ELF-1 (cell line): ENCODE measurements around the gene CLTCL1.
A peak's percentile ranks its signal among the peaks of the same experiment; 100 is the strongest.
"Not testable (repeated sequence)": the region's sequence is repeated elsewhere in the genome, so short reads cannot be mapped to it uniquely, and the experiment has no call there.

Experiments
- DNase-seq: peaks from one replicate; pipeline ENCODE4 v3.0.0-alpha.2; 2016; ENCODE audit warnings: low read depth, low spot score

The CLTCL1 gene

DNA sequence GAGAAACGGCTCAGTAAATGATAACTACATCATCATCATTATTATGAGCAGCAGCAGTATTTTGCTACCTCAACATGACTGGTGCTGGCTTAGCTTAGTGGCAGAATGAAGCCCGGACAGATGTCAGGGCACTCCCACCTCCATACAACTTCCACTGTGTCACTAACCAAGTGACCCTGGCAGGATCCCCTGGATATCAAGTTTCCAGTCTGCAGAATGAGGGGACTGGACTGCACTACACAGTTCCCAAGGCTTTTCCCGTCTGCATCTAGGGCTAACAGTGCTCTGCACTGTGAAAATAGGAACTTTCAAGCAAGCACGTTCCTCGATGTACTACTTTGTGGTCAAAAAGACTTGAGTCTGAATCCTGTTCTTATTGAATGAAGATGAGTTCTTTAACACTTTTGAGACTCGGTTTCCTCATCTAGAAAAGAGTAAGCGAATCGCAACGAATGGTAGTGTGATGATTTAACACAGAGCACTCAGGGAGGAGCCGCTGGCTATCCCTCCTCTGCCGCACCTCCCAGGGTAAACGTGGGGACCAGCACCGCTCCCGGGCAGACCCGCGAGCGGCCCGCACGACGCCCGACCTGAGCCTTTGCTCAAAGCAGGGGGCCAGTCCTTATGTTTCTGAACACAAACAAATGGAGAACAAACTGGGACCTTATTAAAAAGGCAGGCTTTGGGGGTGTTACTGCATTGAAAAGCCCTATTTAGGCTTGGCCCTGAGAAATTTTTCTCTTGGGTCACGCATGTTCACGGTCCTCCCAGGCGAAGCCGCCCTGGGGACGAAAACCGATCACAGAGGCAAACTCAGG is 910 bp downstream of the CLTCL1 start:
- peak; percentile 30 for DNase-seq

- DNase-seq, result no peak
Observed at GRCh38 chr22:19289475-19290161, 1.9 kb downstream of the CLTCL1 start.

DNA sequence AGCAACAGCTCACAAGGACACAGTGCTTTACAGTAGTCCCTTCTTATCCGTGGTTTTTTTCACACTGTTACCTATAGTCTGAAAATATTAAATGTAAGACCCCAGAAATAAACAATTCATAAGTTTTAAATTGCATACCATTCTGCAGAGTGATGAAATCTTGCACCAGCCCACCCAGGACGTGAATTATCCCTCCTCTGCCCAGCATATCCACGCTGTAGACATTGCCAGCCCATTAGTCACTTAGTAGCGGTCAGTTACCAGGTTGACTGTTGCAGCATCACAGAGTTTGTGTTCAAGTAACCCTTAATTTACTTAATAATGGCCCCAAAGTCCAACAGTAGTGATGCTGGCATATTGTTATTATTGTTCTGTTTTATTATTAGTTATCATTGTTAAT is 3.6 kb downstream of the CLTCL1 start:
- DNase-seq, result no peak

DNA sequence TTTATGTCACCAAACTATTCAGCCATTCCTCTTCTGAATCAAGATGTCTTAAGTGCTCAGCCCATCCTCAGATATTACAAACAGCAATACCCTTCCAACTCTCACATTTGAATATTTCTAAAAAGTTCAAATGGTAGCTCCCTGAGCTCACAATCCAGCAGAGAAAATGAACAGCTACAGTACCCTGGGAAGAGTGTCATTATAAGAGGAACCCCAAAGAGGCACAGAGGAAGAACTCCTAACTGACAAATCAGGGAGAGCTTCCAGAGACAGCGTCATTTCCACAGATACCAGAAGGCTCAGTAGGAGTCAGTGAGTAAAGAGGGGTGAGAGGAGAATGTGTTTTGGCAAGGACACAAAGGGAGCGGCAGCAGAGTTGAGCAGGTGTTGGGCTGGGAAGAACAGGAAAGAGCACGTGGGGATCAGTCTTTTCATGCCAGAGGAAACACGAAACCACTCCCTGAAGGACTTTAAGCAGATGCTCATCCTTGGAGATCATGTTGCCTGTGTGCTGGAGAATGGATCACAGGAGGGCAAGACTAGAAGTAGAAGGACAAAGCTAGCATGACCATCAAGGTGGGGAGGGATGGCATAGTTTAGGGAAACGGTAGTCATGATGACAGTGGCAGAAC is 4.3 kb downstream of the CLTCL1 start:
- no peak for DNase-seq

DNA sequence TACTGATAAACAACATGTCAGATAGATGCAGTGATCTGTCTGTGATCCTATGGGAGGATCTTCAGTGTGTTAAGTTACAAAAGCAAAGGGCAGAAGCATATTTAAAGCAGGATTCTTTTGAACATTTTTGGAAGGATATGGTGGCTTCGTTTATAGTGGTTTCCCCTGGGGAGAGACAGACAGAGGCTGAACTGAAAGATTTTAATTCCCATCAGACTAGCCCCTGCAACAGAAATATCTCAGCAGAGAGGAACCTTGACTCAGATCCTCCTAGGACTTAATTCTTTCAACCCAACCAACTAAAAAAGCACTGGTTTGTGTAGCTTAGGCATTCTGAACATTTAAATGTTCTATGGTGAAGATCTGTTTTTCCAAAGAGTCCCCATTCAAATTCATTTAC is 5.7 kb downstream of the CLTCL1 start:
- DNase-seq, result no peak

DNA sequence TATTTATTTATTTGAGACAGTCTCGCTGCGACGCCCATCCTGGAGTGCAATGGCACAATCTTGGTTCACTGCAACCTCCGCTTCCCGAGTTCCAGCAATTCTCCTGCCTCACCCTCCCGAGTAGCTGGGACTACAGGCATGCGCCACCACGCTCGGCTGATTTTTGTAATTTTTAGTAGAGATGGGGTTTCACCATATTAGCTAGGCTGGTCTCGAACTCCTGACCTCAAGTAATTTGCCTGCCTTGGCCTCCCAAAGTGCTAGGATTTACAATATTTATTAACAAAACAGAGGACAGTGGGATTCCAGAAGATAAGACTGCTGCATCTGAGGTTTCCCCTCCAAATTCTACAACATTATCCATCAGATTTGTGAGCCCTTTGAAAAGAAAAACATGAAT is 12.4 kb downstream of the CLTCL1 start:
- not testable (repeated sequence) for DNase-seq

- no peak for DNase-seq
Observed at GRCh38 chr22:19277785-19278184, 13.7 kb downstream of the CLTCL1 start.

DNA sequence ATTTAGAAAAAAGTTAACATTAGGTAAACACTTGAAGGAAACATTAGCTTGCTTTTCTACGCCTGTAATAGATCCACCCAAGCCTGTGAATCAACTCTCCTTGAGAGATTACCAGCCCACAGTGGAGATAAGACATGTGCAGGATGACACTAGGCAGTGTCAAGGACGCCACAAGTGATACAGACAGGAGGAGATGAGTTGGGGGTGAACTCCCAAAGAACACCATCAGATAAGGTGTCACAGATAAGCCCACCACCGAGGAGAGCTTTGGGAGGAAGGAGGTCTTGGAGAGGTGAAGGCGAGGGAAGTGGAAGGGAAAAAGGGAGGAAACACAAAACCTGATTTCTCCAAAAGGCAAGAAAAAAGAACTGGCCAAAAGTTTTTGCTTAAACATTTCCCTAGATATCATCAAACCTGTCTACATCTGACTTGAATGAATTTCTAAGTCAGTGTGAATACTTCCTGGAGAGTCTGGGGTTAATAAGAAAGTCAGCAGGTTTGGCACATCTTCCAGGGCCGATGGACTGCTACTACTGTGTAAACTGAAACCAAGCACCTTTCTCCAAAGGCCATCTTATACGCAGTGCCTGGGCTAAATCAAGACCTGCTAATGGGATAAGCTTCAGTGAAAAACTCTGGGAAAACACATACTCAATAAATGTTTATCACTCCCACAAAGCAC is 15.5 kb downstream of the CLTCL1 start:
- DNase-seq, result no peak

DNA sequence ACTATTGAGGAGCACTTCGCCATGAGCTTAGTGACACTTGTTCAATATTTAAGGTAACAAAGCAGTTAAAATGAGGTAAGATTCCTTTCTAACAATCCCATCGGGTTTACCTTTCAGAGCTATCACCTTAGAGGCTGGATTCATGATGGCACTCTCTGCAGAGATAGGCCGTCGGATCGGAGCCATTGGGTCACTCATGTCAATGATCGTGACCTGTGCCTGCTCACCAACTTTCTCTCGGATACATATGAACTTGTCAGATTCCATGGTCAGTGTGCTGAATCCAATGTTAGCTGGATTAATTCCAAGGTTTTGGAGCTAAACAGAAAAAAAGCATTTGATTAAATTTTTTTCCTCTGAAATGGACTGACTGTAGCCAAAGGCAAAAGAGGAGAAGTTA is 16.0 kb downstream of the CLTCL1 start:
- no peak for DNase-seq

DNA sequence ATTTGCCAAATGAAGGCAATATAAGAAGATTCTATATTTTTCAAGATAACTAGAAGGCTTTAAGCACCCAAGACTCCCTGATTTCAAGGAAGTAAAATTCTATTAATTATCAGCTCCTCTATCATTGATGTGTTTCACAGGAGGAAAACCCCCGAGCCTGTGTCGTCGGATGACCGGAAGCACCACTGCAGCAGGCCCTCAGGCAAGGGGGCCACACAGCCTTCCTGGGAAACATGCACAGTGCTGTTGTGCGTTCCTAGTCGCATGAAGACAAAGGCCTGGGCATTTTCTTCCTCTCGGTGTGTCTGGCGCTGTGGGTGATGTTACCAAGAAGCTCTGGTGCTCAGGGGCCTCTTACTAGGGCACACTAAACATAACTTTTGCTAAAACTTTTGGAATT is 16.4 kb downstream of the CLTCL1 start:
- DNase-seq, result no peak

DNA sequence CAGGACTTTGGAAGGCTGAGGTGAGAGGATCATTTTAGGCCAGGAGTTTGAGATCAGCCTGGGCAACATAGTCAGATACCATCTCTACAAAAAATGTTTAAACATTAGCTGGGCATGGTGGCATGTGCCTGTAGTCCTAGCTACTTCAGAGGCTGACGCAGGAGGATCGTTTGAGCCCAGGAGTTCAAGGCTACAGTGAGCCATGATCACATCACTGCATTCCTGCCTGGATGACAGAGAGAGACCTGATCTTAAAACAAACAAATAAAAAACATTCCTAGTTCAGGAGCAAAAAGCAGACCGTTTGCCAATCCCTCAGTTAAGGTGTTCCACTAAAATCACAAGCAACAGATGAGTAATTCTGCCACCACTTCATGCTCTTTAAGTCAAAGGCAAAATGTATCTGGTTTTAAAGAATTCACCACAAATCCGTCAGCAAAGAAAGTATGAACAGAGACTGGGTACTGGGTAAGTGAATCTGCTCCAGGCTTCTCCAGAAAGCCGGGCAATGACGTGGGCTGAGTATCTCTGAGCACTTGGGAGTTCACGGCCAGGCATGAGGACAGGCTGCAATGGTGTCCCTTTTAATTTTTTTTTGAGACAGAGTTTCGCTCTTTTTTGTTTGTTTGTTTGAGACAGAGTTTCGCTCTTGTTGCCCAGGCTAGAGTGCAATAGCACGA is 19.5 kb downstream of the CLTCL1 start:
- no peak for DNase-seq

GRCh38 chr22:19271273-19271855 is 20.2 kb downstream of the CLTCL1 start:
- DNase-seq, result no peak

DNA sequence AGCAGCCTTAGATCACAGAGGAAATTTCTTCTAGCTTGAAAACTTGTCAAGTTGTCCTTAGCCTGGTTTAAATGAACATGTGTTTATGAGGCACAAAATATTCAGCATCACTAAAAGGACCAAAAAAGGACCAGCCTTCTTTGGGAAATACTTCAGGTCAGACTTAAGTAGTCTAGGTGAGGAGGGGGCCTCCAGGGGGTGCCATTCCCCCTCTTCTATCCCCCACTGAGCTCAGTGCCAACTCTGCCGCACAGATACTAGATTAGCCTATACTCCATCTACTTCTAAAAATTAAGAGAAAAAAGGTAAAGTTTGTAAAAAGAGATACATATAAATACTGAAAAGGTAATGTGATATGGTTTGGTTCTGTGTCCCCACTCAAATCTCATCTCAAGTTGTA is 20.6 kb downstream of the CLTCL1 start:
- DNase-seq, result no peak

DNA sequence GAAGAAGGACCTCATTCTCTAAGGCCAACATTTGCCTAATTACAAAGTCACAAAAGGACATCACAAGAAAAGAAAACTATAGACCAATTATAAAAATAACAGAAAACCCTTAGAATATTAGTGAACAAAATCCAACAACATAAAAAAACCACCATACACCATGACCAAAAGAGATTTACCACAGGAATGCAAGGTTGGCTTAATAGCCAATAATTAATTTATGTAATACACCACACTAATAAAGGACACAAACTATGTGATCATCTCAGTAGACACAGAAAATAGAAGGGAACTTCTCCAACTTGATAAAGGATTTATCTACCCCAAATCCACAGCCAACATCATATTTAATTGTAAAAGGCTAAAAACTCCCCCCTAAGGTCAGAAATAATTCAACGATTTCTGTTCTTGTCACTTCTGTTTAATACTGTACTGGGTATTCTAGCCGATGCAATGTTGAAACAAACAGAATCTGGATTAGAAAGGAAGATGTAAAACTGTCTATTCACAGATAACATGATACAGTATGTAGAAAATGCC is 24.9 kb downstream of the CLTCL1 start:
- no peak for DNase-seq

DNA sequence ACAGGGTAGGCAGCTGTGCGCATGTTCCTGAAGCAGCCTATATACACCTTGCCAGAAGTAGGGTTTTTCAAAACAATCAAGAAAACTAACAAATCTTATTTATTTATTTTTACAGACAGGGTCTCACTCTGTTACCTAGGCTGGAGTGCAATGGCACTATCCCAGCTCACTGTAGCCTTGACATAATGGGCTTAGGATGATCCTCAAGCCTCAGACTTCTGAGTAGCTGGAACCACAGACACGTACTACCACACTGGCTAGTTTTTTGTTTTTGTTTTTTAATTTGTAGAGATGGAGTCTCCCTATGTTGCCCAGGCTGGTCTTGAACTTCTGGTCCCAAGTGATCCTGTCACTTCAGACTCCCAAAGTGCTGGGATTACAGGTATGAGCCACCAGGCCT is 25.7 kb downstream of the CLTCL1 start:
- no peak for DNase-seq

DNA sequence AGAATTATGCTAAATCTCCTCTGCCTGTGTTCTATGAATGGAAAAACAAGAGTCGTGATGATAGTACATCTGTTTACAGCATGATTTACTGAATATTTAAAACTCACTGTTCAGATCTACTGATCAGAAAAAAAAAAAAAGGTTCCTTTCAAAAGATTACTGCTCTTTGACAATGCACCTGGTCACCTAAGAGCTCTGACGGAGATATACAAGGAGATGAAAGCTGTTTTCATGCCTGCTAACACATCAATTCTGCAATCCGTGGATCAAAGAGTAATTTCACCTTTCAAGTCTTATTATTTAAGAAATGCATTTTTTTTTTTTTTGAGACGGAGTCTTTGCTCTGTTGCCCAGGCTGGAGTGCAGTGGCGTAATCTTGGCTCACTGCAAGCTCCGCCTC is 30.7 kb downstream of the CLTCL1 start:
- DNase-seq, result no peak

GRCh38 chr22:19260194-19260593 is 31.3 kb downstream of the CLTCL1 start:
- DNase-seq, result no peak

DNA sequence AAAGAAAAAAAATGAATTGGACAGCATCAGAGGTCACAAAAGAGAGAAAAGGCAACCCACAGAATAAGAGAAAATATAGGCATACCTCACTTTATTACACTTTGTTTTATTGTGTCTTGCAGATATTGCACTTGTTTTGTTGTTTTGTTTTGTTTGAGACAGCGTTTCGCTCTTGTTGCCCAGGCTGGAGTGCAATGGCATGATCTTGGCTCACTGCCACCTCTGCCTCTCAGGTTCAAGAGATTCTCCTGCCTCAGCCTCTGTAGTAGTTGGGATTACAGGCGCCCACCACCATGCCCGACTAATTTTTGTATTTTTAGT is 32.6 kb downstream of the CLTCL1 start:
- not testable (repeated sequence) for DNase-seq

DNA sequence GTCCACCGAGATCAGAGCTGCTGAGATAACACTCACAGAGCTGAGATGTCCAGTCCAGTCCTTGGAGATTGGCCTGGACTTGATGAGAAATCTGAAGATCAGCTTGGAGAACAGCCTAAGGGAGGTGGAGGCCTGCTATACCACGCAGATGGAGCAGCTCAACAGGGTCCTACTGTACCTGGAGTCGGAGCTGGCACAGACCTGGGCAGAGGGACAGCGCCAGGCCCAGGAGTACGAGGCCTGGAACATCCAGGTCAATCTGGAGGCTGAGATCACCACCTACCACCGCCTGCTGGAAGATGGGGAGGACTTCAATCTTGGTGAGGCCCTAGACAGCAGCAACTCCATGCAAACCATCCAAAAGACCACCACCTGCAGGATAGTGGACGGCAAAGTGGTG is 33.1 kb downstream of the CLTCL1 start:
- no peak for DNase-seq

GRCh38 chr22:19256362-19256761 is 35.2 kb downstream of the CLTCL1 start:
- DNase-seq, result not testable (repeated sequence)

GRCh38 chr22:19253143-19253542 is 38.4 kb downstream of the CLTCL1 start:
- DNase-seq, result no peak
